A673 (cell line): ENCODE measurements around the gene PPP5C. TPM values are rescaled to one million over a fixed set of nuclear protein-coding genes. Genes with fewer than 3 reads are reported as not detected.
"Not testable (repeated sequence)": the region's sequence is repeated elsewhere in the genome, so short reads cannot be mapped to it uniquely, and the experiment has no call there.

Experiments used
- BruUV-seq: library from RNA; stranded (reverse); fragments of 400-500 nt; replicated peaks from 2 replicates; lab custom pipeline; 2021; lab: Mats Ljungman, UMichigan
- CTCF ChIA-PET: fragments of 300-600 bp; sonication (Branson Sonifier 250); formaldehyde crosslinking; loops from one replicate; lab custom pipeline; 2022; ENCODE audit warnings: antibody characterized with exemption; lab: Charles Lee
- POLR2A ChIA-PET: fragments of 300-600 bp; sonication (Branson Sonifier 250); formaldehyde crosslinking; loops from one replicate; lab custom pipeline; 2022; ENCODE audit warnings: antibody characterized with exemption; ENCODE audit not compliant: low non-redundant PET; lab: Charles Lee
- DNase-seq: peaks from one replicate; pipeline ENCODE4 v3.0.0-alpha.2; 2015; ENCODE audit warnings: low spot score
- H3K27ac ChIP-seq: fragments of 200-600 bp; sonication (generic); 2 replicates; pipeline ENCODE4 v1.5.1; 2016; ENCODE audit warnings: mixed run types, low read depth, mild to moderate bottlenecking, mixed read lengths, antibody characterized with exemption, low read length; ENCODE audit not compliant: poor library complexity, severe bottlenecking
- H3K27me3 ChIP-seq: fragments of 200-600 bp; sonication (generic); replicated peaks from 2 replicates; pipeline ENCODE4 v1.6.1; 2017; ENCODE audit warnings: mixed run types, low read depth, mild to moderate bottlenecking, mixed read lengths, antibody characterized with exemption, low read length; ENCODE audit not compliant: insufficient read depth, poor library complexity
- H3K36me3 ChIP-seq: fragments of 200-600 bp; sonication (generic); 2 replicates; pipeline ENCODE4 v1.6.1; 2016; ENCODE audit warnings: mixed run types, mild to moderate bottlenecking, mixed read lengths, antibody characterized with exemption, low read length; ENCODE audit not compliant: insufficient read depth, poor library complexity, severe bottlenecking
- H3K4me1 ChIP-seq: fragments of 200-600 bp; sonication (generic); 2 replicates; pipeline ENCODE4 v1.6.1; 2017; ENCODE audit warnings: mixed run types, mild to moderate bottlenecking, mixed read lengths, antibody characterized with exemption, low read length; ENCODE audit not compliant: insufficient read depth, poor library complexity, severe bottlenecking
- H3K4me3 ChIP-seq: fragments of 200-600 bp; sonication (generic); 2 replicates; pipeline ENCODE4 v1.5.1; 2016; ENCODE audit warnings: low read depth, mixed run types, mild to moderate bottlenecking, mixed read lengths, low read length; ENCODE audit not compliant: poor library complexity, severe bottlenecking
- H3K9me3 ChIP-seq: fragments of 200-600 bp; sonication (generic); 2 replicates; pipeline ENCODE4 v1.6.1; 2016; ENCODE audit warnings: mixed run types, low read depth, mild to moderate bottlenecking, mixed read lengths, antibody characterized with exemption, low read length; ENCODE audit not compliant: poor library complexity, severe bottlenecking
- EZH2 ChIP-seq: fragments of 200-600 bp; sonication (generic); IDR thresholded peaks from 2 replicates; pipeline ENCODE4 v1.6.1; 2017; ENCODE audit warnings: borderline replicate concordance, low read depth, mild to moderate bottlenecking, mixed read lengths, antibody characterized with exemption, low read length; ENCODE audit not compliant: poor library complexity, severe bottlenecking
- intact Hi-C: fragments of 100-400 bp; cut with micrococcal nuclease; formaldehyde crosslinking; loops from one replicate; pipeline ENCODE4 v1.10.0; 2022; ENCODE audit not compliant: unreplicated experiment
- total RNA-seq: library from RNA; stranded (reverse); gene quantifications from 2 replicates; pipeline ENCODE4 v1.2.3, GENCODE V29; 2021
- TF ChIP-seq, protein P1 (sequence below): fragments of 300-800, 200-600 bp; sonication (generic); conservative IDR thresholded peaks from 2 replicates; pipeline ENCODE4 v1.5.1; 2017; ENCODE audit warnings: low read depth, mild to moderate bottlenecking, antibody characterized with exemption, low read length, moderate library complexity, mixed read lengths

PPP5C gene
- total RNA-seq, 1 experiment from 2014 or later: 164 TPM

DNA sequence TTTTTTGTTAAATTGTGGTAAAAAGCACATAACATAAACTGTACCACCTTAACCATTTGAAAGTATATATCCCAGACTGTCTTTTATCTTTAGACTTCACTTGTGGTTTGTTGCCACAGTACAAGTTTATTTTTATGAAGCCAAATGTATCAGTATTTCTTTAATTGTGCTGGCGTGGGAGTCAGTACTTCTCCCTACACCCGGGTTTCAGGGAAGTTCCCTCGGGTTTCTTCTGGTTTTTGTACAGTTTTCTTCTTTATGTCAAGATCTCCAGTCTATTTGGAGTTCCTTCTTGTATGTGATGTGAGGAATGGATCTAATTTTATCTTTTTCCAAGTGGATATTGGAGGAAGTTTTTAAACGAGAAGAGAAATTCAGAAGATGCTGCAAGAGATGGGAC is 46.0 kb downstream of the PPP5C start:
- H3K4me1 ChIP-seq: peaks cover 31% of the 10 kb centered on the region
- no peak overlapping the region for H3K4me3 ChIP-seq
- intact Hi-C loops: loop anchor here (10.0 kb wide), 1 partner anchor 318 kb away; no protein-coding TSS in a partner anchor
- no peak for DNase-seq
- ChIA-PET CTCF (no interaction called here), POLR2A (no interaction called here)
- no peaks in the 10 kb centered on the region for H3K9me3 ChIP-seq
- H3K27me3 ChIP-seq: no peaks in the 10 kb centered on the region
- H3K27ac ChIP-seq: peak overlapping the region; percentile 66
- TSS peak; percentile 6 for BruUV-seq
- H3K36me3 ChIP-seq: peaks cover 39% of the 10 kb centered on the region
- TF ChIP-seq, protein P1, sequence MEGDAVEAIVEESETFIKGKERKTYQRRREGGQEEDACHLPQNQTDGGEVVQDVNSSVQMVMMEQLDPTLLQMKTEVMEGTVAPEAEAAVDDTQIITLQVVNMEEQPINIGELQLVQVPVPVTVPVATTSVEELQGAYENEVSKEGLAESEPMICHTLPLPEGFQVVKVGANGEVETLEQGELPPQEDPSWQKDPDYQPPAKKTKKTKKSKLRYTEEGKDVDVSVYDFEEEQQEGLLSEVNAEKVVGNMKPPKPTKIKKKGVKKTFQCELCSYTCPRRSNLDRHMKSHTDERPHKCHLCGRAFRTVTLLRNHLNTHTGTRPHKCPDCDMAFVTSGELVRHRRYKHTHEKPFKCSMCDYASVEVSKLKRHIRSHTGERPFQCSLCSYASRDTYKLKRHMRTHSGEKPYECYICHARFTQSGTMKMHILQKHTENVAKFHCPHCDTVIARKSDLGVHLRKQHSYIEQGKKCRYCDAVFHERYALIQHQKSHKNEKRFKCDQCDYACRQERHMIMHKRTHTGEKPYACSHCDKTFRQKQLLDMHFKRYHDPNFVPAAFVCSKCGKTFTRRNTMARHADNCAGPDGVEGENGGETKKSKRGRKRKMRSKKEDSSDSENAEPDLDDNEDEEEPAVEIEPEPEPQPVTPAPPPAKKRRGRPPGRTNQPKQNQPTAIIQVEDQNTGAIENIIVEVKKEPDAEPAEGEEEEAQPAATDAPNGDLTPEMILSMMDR: no peak
- no peak for TF ChIP-seq EZH2

DNA sequence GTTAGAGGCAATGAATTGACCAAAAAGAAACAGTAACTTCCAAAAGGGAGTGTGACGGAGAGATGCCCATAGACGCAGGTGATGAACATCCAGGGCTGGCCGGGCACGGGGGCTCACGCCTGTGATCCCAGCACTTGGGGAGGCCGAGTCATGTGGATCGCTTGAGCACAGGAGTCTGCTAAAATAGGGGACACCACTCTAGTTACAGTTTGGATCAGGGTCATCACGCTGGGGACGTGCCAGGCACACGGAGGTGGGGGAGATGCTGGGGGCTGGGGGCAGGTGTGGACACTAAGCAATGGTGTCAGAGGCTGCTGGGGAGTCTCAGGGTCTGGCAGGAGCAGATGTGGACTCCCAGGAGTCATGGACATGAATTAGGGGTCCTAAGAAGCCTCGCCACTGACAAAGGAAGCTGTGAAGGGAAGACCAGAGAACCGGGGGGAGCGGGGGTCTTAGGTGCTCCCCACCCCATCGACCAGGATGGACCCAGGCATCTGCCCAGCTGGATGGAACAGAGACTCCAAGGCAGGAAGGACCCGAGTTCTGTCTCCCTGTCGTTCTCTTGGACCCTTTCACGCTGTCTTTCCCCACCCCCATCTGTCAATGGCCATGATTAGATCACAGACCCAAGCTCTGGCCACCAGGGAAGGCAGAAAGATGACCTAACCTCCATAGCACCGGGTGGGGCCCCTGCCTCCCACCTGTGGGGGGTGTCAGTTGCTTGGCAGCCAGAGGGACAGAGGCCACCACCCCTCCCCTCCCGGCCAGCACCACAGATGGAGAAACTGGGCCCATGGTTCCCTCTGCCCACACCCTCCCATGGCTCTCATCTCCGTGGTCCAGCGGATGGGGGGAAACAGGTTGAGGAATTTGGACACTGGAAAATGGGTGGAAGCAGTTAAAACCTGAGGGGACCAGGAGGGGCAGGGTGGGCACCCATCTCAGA is 46.8 kb downstream of the PPP5C start:
- Histone ChIP-seq H3K27ac (no peak overlapping the region), H3K36me3 (peaks cover 30% of the 10 kb centered on the region), H3K27me3 (no peaks in the 10 kb centered on the region), H3K4me1 (peaks cover 31% of the 10 kb centered on the region), H3K4me3 (no peak overlapping the region), H3K9me3 (no peaks in the 10 kb centered on the region)
- no TSS peak for BruUV-seq
- CTCF ChIA-PET: interaction anchor here (0.7 kb wide), 1 partner anchor 145 kb away, joined by 3 read pairs; no protein-coding TSS in a partner anchor
- intact Hi-C loops: loop anchor here (1.0 to 10.0 kb wide), 2 partner anchors 20 to 319 kb away; no protein-coding TSS in a partner anchor
- POLR2A ChIA-PET: no interaction called here
- no peak for DNase-seq
- TF ChIP-seq EZH2: no peak
- TF ChIP-seq, protein P1: no peak

DNA sequence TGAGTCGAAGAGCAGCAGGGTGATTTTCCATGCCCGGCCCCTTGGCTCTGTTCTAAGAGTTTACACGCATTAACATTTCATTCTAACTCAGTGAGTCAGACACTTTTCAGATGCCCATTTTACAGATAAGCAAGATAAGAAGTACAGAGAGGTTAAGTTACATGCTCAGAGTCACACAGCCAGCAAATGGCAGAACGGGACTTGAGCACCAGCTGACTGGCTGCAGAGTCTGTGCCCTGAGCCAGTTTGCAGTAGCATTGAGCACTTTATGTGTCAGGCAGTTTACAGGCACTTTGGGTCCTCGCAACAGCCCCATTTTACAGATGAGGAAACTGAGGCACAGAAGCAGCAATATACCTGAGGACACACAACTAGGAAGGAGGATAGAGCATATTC is 47.5 kb downstream of the PPP5C start:
- intact Hi-C loops: loop anchor here (1.0 to 10.0 kb wide), 2 partner anchors 21 to 320 kb away; no protein-coding TSS in a partner anchor
- Histone ChIP-seq H3K36me3 (peaks cover 23% of the 10 kb centered on the region), H3K27ac (no peak overlapping the region), H3K9me3 (no peaks in the 10 kb centered on the region), H3K27me3 (no peaks in the 10 kb centered on the region), H3K4me3 (no peak overlapping the region), H3K4me1 (peaks cover 31% of the 10 kb centered on the region)
- CTCF ChIA-PET: interaction anchor here (0.6 to 0.7 kb wide), 6 partner anchors 35 to 531 kb away, joined by 3 to 7 read pairs (median 4); no protein-coding TSS in a partner anchor
- no TSS peak for BruUV-seq
- TF ChIP-seq, protein P1: no peak
- no peak for TF ChIP-seq EZH2
- DNase-seq: no peak
- POLR2A ChIA-PET: no interaction called here

DNA sequence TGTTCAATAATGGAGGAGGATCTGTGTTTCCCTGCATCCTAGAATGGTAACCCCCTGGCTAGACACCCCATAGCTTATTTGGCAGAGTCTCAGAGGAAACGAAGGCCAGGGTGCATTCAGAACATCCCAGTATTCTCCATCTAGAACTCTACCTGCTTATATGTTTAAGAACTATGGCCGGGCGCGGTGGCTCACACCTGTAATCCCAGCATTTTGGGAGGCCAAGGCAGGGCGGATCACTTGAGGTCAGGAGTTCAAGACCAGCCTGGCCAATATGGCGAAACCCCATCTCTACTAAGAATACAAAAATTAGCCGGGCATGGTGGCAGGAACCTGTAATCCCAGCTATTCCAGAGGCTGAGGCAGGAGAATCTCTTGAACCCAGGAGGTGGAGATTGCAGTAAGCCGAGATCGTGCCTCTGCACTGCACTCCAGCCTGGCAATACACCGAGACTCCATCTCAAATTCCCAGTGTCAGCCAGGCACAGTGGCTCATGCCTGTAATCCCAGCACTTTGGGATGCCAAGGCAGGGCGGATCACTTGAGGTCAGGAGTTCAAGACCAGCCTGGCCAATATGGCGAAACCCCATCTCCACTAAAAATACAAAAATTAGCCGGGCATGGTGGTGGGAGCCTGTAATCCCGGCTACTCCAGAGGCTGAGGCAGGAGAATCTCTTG is 51.1 kb downstream of the PPP5C start:
- intact Hi-C loops: loop anchor here (5.0 to 10.0 kb wide), 2 partner anchors 116 to 323 kb away; no protein-coding TSS in a partner anchor
- H3K4me1 ChIP-seq, POLR2A ChIA-PET, H3K4me3 ChIP-seq, DNase-seq, H3K36me3 ChIP-seq, H3K9me3 ChIP-seq, H3K27me3 ChIP-seq, H3K27ac ChIP-seq, BruUV-seq: not testable (repeated sequence)
- CTCF ChIA-PET: interaction anchor here (0.6 kb wide), 2 partner anchors 12 to 133 kb away, joined by 4 to 9 read pairs; no protein-coding TSS in a partner anchor
